ENCODE results near the gene MTR.

The MTR gene

GRCh38 chr1:236925386-236925785, 130.3 kb downstream of the MTR start:
- no peak for TF ChIP-seq ZFX (IDR thresholded peaks at IDR 0.05; ENCODE audit: borderline replicate concordance)
- TF ChIP-seq, protein P1, sequence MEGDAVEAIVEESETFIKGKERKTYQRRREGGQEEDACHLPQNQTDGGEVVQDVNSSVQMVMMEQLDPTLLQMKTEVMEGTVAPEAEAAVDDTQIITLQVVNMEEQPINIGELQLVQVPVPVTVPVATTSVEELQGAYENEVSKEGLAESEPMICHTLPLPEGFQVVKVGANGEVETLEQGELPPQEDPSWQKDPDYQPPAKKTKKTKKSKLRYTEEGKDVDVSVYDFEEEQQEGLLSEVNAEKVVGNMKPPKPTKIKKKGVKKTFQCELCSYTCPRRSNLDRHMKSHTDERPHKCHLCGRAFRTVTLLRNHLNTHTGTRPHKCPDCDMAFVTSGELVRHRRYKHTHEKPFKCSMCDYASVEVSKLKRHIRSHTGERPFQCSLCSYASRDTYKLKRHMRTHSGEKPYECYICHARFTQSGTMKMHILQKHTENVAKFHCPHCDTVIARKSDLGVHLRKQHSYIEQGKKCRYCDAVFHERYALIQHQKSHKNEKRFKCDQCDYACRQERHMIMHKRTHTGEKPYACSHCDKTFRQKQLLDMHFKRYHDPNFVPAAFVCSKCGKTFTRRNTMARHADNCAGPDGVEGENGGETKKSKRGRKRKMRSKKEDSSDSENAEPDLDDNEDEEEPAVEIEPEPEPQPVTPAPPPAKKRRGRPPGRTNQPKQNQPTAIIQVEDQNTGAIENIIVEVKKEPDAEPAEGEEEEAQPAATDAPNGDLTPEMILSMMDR (IDR thresholded peaks at IDR 0.05), result no peak
- no peak overlapping the region for H3K27ac ChIP-seq

- no peak overlapping the region for H3K27ac ChIP-seq
- TF ChIP-seq, protein P1 (IDR thresholded peaks at IDR 0.05), result no peak
- TF ChIP-seq ZFX (IDR thresholded peaks at IDR 0.05; ENCODE audit: borderline replicate concordance), result no peak
These were observed 135.4 kb downstream of the MTR start for GRCh38 chr1:236930503-236930902.

- H3K27ac ChIP-seq, result no peak overlapping the region
- TF ChIP-seq, protein P1 (IDR thresholded peaks at IDR 0.05), result no peak
- no peak for TF ChIP-seq ZFX (IDR thresholded peaks at IDR 0.05; ENCODE audit: borderline replicate concordance)
These were observed 143.7 kb downstream of the MTR start for GRCh38 chr1:236938760-236939159.

- no peak overlapping the region for H3K27ac ChIP-seq
- TF ChIP-seq ZFX (IDR thresholded peaks at IDR 0.05; ENCODE audit: borderline replicate concordance), result no peak
- TF ChIP-seq, protein P1 (IDR thresholded peaks at IDR 0.05), result no peak
These were observed 147.3 kb downstream of the MTR start for GRCh38 chr1:236942431-236942830.

GRCh38 chr1:236944556-236944955, 149.5 kb downstream of the MTR start:
- H3K27ac ChIP-seq, result no peak overlapping the region
- TF ChIP-seq ZFX (IDR thresholded peaks at IDR 0.05; ENCODE audit: borderline replicate concordance), result no peak
- TF ChIP-seq, protein P1 (IDR thresholded peaks at IDR 0.05), result no peak

DNA sequence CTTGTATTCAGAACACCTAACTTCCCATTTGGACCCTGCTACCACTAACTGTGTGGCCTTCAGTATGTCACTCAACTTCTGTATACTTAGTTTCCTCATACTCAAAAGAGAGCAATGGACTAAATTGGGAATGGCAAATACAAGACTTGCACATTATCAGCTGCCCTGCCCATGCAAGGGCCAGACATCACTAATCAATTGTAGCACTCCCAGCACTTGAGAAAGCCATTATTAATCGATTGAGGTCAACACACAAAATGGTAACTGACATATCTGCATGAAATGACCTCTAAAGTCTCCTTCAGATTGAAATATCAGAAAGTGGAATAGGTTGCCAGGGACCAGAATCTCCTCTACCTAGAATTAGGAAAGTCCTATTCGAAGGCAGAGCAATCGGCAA, 149.9 kb downstream of the MTR start:
- H3K27ac ChIP-seq, result no peak overlapping the region
- no peak for TF ChIP-seq ZFX (IDR thresholded peaks at IDR 0.05; ENCODE audit: borderline replicate concordance)

DNA sequence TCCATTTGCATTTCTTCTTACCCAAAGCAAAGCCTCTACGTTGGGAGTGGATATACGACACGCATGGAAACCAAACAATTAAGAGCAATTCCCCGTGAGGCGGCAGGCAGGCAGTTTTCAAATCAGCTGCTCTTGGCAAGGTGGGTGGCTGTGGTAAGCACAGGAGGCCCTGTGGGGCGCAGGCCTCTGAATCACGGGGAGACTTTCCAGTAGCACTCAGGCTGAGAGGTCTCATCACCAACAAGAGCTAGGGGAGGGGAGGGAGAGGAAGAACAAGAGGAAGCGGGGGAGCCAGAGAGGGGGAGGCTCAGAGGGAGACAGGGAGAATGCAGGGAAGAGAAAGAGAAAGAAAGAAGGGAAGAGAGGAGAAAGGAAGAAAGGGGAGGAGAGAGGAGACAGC, 152.7 kb downstream of the MTR start:
- no peak for TF ChIP-seq ZFX (IDR thresholded peaks at IDR 0.05; ENCODE audit: borderline replicate concordance)
- TF ChIP-seq, protein P1 (IDR thresholded peaks at IDR 0.05), result no peak
- no peak overlapping the region for H3K27ac ChIP-seq

DNA sequence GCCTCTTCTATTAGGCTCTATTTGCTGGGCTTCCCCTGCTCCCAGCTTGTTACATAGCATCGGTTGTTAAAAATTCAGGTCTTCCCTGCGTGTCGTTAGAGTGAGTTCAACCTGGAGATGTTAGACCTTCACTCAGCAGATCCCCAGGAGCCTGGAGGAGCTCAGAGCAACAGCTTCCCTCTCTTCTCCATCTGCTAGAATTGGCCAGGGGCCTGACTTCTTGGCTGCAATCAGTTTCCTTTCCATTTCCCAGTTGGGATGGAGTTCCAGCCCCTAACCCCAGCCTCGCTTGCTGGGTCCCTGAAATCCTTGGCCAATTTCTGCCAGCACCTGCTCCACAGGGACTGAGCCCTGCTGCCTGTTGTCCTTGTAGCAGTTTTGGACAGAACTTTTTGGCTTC, 153.3 kb downstream of the MTR start:
- TF ChIP-seq, protein P1 (IDR thresholded peaks at IDR 0.05), result no peak
- no peak for TF ChIP-seq ZFX (IDR thresholded peaks at IDR 0.05; ENCODE audit: borderline replicate concordance)

More for the DNA sequence above, 153.3 kb downstream of the MTR start:
- H3K27ac ChIP-seq, result no peak overlapping the region
